GM21529 (cell line): Measurements from ENCODE around the gene PRSS36.

Source experiments
- ATAC-seq: cut with Tn5 transposase; IDR thresholded peaks from one replicate; pipeline ENCODE4 v1.9.1; 2021; ENCODE audit not compliant: unreplicated experiment

The PRSS36 gene

DNA sequence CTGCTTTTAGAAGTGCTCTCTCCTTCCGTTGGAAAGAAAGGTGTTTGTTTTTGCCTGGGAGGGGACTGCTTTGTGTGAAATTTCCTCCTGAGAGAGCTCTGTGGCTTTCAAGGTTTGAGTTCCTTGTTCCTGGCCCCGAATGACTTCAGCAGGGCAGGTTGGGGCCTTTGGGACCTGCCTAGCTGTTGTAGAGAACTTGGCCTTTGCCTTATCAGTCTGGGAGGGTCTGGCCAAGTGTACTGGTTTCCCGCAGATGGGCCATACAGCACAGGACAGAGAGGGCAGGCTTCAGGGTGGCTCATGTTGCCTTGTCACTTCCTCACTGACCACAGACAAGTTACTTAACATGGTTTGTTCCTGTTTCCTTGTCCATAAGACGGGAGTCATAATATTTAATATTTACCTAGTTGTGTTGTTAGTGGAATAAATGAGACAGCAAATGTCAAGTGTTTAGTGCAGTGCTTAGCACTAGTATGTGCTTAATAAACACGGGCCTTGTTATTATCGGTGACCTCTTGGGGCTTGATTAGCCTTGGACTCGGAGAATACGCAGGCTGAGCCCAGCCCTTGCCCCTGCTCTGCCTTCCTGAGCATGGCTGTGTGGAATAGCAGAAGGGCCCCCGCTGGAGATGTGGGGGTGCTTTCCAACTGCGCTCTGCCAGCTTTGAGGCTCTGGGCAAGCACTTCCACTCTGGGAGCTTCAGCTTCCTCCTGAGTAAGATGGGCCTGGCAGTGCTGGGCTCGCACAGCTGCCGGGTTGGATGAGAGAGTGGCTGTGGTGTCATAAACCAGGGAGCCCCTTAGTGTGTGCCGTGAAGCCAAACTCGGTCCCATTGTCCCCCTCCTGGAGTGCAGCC, 20.9 kb downstream of the PRSS36 start:
- ATAC-seq = no peak

DNA sequence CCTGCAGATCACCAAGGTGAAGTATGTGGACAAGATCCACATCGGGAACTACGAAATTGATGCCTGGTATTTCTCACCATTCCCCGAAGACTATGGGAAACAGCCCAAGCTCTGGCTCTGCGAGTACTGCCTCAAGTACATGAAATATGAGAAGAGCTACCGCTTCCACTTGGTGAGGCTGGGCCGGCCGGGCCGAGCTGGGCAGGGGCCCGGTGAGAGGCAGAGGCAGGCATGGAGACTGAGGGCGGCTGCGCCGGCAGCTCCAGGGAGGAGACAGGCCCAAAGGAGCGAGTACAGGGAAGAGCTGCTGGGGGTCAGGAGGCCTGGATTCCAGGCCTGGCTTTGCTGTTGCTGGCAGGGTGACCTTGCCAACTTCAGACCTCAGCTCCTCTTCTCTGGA, 22.7 kb downstream of the PRSS36 start:
- no peak for ATAC-seq

DNA sequence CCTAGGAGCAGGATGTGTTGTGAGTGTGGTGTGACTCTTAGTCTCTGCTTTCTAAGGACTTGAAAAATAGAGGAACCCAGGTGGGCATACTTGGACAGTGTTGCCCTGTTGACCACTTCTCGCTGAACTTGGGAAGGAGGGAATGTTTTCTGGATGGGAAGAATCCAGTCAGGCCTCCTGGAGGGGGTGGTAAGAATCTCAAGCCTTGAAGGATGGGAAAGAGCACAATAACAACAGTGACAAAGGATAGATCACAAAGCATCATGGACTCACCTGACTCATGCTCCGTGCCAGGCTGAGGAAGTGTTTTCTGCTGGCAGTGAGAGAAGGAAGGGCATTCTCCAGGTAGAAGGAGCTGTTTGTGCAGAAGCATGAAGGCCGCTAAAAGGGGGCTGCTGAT, 24.0 kb downstream of the PRSS36 start:
- no peak for ATAC-seq

DNA sequence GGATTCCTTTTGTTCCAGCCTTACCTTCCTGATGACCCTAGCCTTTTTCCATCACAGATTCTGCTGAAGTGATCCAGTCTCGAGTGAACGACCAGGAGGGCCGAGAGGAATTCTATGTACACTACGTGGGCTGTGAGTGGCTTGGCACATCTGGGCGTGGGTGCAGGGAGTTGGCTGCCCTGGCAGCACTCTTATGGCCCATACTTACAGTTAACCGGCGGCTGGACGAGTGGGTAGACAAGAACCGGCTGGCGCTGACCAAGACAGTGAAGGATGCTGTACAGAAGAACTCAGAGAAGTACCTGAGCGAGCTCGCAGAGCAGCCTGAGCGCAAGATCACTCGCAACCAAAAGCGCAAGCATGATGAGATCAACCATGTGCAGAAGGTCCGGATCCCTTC, 29.7 kb downstream of the PRSS36 start:
- ATAC-seq = no peak

DNA sequence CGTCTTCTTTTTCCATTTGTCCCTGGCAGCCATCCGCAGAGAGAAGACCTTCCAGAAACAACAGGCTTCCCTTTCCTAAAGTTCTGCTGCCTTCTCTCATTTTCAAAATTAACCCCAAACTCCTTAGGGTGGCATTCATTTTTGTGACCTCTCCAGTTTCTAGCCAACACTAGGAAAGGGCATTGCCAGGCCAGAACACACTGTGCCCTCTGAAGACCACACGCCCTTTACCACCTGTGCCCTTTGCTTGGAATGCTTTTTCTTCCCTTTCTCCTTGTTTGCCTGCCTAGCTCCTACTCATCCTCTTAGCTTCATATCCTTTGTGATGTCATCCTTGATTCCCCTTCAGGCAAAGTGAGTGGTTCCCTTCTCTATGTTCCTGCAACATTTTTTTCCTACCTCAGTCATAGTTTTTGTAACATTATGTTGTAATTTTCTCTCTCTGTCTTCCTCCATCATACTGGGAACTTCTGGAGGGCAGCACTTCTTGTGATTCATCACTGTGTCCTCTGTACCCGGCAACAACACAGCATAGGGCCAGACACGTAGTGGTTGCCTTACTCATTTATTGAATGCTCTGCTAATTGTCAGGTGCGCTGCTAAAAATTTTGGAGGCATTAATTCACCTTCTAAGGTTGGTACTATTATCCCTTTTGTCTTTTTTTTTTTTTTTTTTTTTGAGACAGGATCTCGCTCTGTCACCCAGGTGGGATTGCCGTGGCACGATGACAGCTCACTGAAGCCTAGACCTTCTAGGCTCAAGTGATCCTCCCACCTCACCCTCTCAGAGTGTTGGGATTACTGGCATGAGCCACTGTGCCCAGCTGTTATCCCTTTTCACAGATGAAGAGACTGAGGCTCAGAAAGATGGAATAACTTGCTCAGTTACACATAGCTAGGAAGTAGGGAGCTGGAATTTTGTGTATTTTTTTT, 31.4 kb downstream of the PRSS36 start:
- no peak for ATAC-seq

DNA sequence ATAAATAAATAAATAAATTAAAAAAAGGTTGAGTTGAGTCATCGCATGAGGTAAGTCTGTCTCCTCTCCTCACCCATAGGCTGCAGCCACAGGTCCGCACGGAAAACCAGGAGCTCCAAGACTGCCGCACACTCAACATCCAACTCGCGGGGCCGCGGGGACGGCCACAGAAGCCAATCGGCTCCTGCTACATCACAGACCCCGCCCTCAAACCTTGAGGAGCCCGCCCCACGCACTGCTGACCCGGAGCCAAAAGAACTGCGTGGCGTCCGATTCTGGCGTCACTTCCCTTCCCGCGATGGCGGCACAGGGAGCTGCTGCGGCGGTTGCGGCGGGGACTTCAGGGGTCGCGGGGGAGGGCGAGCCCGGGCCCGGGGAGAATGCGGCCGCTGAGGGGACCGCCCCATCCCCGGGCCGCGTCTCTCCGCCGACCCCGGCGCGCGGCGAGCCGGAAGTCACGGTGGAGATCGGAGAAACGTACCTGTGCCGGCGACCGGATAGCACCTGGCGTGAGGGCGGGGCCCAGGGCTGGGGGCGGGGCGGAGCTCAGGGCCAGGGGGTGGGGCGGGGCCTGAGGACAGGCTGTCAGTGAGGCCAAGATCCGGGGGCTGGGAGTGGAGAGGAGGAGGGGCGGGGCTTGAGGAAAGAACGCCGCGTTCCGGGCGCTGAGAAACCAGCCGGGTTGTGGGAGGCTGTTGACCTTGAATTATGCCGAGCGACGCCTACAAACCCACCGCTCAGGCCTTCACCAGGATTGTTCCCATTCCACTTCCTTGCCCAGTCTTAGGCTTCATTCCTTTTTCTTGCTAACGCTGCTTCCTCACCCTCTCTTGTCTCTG, 32.3 kb downstream of the PRSS36 start, which contains the start of gene KAT8:
KAT8 (plus strand) TSS at position 281 of the 839 bp plus-strand sequence; CDS start at position 299, 18 bp downstream.
- peak; percentile 88 for ATAC-seq

DNA sequence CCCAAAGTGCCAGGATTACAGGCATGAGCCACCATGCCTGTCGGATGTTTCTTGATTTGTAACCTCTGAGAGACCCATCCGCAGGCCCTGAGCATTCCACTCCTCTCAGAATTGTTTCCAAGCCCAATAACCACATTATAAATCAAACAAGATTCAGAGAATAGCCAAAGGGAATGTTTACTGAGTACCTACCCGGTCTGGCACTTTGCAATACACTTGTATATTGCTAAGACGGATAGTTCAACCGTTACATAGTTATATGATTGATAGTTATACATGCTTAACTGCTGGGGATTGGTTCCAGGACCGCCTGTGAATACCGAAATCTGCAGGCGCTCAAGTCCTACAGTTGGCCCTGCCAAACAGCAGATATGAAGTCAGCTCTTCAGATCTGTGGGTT, 35.4 kb downstream of the PRSS36 start:
- ATAC-seq = no peak

DNA sequence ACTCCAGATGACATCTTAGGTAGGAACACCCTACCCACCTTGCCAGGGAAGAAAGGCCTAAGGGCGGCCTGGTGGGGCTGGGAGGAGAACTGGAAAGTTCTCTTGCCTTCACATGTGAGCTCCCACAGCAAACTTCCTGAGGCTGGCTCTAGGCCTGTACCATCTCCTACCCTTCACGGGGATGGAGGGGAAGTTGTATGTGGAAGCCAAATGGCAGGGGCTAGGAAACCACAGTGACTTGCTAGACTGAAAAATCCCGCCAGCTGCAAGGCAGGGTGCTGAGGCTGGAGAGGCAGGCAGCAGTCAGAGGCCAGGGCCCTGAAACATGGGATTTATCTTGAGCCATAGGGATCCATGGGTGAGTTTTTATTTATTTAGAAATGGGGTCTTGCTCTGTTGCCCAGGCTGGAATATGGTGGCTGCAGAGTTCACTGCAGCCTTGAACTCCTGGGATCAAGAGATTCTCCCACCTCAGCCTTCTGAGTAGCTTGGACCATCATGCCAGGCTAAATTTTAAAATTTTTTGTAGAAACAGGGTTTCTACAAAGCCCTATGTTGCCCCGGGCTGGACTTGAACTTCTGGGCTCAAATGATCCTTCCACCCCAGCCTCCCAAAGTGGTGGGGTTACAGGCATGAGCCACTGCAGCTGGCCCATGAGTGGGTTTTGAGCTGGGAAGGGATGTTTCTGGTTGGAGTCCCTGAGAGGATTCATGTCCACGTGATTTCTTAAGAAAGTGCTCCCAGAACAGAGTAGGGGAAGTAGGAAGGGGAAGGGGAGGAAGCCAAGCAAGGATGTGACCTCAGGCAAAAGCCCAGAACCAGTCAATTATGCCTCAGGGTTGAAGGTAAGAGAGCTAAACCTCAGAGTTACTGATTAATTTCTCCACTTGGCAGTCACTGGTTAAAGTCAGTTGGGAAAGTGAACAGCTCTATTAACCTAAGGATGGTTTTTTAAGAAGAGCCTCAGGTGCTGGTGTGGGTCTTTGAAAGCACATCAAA, 36.4 kb downstream of the PRSS36 start:
- no peak for ATAC-seq

DNA sequence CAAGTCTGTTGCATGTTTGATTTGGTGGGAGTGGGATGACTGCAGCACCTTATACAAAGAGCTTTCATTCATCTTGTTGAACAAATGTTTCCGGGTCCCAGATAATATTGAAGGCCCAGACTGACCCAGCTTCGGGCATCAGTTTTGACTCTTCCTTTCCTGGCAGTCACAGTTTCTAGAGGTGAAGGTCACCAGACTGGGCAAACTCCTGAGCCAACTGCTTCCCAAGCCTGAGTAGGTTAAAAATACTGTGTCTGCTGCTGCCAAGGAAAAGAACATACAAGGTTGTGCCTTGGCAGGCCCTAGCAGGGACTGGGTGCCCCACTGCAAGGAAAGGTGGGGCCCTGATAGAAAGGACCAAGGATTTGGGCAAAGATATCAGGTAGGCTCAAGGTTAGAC, 37.2 kb downstream of the PRSS36 start:
- ATAC-seq = no peak

DNA sequence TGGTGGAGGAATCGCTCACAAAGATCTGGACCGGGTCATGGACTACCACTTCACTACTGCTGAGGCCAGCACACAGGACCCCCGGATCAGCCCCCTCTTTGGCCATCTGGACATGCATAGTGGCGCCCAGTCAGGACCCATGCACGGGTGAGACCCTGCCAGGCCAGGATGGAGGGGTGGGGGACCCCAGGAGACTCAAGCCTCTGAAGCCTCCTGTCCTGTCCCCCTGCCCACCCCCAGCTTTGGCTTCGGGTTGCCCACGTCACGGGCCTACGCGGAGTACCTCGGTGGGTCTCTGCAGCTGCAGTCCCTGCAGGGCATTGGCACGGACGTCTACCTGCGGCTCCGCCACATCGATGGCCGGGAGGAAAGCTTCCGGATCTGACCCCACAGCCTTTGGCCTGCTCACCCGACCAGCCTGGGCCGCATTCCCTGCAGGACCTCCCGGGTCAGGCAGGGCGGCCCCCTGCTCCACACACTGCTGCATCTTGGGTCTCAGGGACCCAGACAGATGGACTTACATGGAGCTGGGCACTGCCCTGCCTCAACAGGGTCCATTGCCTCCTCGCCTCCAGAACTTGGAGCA, 37.9 kb downstream of the PRSS36 start:
- no peak for ATAC-seq

DNA sequence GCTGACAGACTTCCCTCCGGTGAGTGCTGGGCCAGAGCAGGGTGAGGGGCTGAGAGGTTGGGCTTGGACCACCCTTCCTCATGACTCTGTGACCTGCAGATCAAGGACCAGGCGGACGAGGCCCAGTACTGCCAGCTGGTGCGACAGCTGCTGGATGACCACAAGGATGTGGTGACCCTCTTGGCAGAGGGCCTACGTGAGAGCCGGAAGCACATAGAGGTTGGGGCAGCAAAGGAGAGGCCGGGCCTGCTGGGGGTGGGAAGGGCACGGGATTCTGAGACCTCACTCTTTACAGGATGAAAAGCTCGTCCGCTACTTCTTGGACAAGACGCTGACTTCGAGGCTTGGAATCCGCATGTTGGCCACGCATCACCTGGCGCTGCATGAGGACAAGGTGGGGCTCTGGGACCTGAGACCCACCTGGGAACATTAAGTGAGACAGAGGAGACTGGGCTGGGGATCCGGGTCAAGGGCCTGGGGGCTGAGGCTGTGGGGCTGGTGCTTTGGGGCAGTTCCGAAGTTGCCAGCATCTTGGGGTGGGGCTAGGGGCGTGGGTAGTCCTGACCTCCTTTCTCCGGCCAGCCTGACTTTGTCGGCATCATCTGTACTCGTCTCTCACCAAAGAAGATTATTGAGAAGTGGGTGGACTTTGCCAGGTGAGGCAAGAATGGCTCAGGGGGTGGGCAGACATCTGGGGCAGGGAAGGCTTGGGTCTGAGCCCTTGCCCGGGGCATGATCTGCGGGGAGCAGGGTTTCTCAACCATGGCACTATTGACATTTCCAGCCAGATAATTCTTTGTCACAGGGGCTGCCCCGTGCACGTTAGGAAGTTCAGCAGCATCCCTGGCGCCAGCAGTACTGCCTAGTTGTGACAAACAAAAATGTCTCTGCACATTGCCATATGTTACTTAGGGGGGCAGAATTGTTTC, 39.5 kb downstream of the PRSS36 start:
- ATAC-seq = no peak

DNA sequence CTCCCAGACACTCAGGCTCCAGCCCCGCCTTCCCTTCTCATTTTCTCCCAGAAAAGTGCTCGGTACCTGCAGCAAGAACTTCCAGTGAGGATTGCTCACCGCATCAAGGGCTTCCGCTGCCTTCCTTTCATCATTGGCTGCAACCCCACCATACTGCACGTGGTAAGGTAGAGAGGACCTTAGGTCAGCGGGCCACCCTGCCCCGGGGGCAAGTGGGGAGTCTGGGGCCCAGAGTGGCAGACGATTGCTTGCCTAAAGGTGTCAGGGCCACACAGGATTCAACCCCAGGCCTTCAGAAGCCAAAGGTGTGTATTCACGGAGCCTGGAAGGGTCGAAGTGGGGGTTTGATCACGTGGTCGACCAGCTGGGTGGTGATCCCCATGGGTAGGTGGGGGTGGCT, 40.2 kb downstream of the PRSS36 start:
- ATAC-seq = no peak

DNA sequence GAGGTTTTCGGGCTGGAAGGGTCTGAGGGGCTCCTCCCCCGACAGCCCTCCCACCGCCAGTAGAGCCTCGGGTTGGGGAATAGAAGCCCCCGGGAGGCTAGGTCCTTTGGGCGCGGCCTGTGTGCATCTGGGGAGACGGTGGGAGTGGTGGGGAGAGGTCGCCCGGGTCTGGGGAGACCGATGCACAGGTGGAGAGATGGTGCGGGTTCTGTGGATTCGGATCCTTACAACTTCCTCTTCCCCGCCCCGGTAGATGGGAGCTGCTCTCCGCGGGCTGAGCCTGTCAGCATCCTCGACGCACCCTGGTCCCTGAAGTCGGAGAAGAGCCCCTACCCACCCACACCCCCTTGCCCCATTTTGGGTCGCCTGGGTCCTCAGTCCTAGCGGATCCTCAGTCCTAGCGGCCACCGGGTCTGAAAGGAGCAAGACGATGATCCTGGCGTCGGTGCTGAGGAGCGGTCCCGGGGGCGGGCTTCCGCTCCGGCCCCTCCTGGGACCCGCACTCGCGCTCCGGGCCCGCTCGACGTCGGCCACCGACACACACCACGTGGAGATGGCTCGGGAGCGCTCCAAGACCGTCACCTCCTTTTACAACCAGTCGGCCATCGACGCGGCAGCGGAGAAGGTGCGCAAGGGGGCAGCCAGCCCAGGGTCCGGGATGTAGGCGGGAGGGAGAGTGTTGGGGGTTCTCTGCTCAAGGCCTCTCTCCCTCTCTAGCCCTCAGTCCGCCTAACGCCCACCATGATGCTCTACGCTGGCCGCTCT, 40.9 kb downstream of the PRSS36 start:
- ATAC-seq = no peak

DNA sequence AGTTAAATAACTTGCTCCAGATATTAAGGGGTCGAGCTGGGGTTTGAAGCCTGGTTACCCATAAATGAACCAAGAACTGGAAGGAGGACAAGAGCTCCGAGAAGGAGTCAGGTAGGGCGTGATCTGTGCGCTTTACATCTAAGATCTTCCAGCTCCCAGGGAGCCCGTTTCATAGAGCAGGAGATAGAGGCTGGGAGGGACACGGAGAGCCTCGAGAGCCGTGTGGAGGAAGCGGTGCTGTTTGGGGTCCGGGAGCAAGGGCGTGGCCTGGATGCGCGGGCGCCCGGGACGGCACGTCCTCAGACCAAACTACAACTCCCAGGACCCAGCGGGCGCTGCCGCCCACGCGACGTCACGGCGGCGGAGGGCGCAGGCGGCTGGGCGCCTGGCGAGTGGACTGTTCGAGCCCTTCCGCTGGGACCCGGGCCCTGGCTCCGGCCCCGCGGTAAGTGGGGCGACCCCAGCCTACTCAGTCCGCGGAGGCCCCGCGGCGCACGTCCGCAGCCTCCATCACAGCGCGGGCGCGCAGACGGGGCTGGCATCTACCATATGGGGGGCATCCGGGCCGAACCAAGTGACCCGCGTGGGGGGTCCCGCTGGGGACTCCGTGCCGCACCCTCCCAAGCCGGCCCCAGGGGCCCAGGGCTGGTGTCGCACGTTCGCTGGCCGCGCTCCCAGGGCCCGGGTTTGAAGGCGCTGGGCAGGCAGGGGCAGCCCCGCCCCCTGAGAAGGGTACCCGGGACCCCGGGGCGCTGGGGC, 41.7 kb downstream of the PRSS36 start, which contains the start of gene BCKDK:
BCKDK (plus strand) TSS at position 352 of the 759 bp plus-strand sequence. CDS start 838 bp downstream, outside the sequence.
- peak; percentile 74 for ATAC-seq

DNA sequence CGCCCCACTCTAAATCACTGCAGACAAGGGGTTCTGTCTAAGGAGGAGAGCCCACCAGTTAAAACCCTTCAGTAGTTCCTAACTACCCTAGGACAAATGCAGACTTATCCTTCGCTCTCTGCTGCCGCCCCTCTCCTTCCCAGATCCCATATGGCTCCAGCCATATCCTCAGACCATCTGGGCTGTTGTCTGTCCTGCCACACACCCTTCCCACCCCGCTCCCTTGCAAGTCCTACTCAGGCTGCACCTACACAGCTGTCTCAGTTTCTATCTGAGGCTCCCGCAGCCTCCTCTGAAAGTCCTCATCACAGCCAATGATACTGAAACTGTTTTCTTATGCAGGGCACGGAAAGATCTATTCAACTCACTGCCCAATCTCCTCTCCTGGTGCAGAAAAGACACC, 42.4 kb downstream of the PRSS36 start:
- peak; percentile 64 for ATAC-seq
